WTC11 (cell line): ENCODE data around the gene SERP1.

Source experiments
- ARID4B ChIP-seq: sonication (generic); formaldehyde crosslinking; IDR thresholded peaks from 2 replicates; pipeline ENCODE4 v1.8.0; 2023; ENCODE audit warnings: missing genetic modification reagents, mild to moderate bottlenecking, borderline replicate concordance
- CREM ChIP-seq: sonication (generic); formaldehyde crosslinking; IDR thresholded peaks from 2 replicates; pipeline ENCODE4 v1.8.1; 2022; ENCODE audit warnings: mild to moderate bottlenecking, missing genetic modification reagents, moderate library complexity
- CTCF ChIP-seq: fragments of 200-600 bp; IDR thresholded peaks from 2 replicates; pipeline ENCODE4 v1.8.0; 2022; ENCODE audit warnings: antibody characterized with exemption
- EMX1 ChIP-seq: fragments of 250-450 bp; sonication (Bioruptor Pico); IDR thresholded peaks from 2 replicates; pipeline ENCODE4 v1.8.0; 2021; ENCODE audit warnings: mild to moderate bottlenecking
- ETV6 ChIP-seq: sonication (generic); formaldehyde crosslinking; IDR thresholded peaks from 2 replicates; pipeline ENCODE4 v1.8.1; 2022; ENCODE audit warnings: mild to moderate bottlenecking, missing genetic modification reagents
- FOXP4 ChIP-seq: sonication (generic); formaldehyde crosslinking; IDR thresholded peaks from 2 replicates; pipeline ENCODE4 v1.8.0; 2022; ENCODE audit warnings: mild to moderate bottlenecking, missing genetic modification reagents
- JUN ChIP-seq: sonication (generic); formaldehyde crosslinking; IDR thresholded peaks from 2 replicates; pipeline ENCODE4 v1.8.0; 2023; ENCODE audit warnings: mild to moderate bottlenecking, missing genetic modification reagents
- MAX ChIP-seq: sonication (generic); formaldehyde crosslinking; IDR thresholded peaks from 2 replicates; pipeline ENCODE4 v1.8.0; 2022; ENCODE audit warnings: mild to moderate bottlenecking, missing genetic modification reagents
- NR3C1 ChIP-seq: sonication (generic); formaldehyde crosslinking; conservative IDR thresholded peaks from 2 replicates; pipeline ENCODE4 v1.8.1; 2023; ENCODE audit warnings: low read depth, mild to moderate bottlenecking, missing genetic modification reagents
- TP53 ChIP-seq: sonication (generic); formaldehyde crosslinking; IDR thresholded peaks from 2 replicates; pipeline ENCODE4 v1.8.1; 2023; ENCODE audit warnings: mild to moderate bottlenecking, missing genetic modification reagents
- ZBTB43 ChIP-seq: sonication (generic); formaldehyde crosslinking; IDR thresholded peaks from 2 replicates; pipeline ENCODE4 v1.8.1; 2023; ENCODE audit warnings: mild to moderate bottlenecking, missing genetic modification reagents

- TF ChIP-seq CTCF (no peak), JUN (CRISPR knock-in tag) (no peak), CREM (no peak), TP53 (no peak), NR3C1 (no peak), EMX1 (CRISPR knock-in tag) (no peak), FOXP4 (CRISPR knock-in tag) (no peak), MAX (CRISPR knock-in tag) (no peak), ETV6 (CRISPR knock-in tag) (no peak), ZBTB43 (CRISPR knock-in tag) (no peak), ARID4B (CRISPR knock-in tag) (no peak)
Measured at GRCh38 chr3:150555859-150556436, 9.7 kb upstream of the SERP1 start.
